Astrocyte (in vitro differentiated cells and primary cell): ENCODE results near the gene CADM4. TPM values are rescaled to one million over a fixed set of nuclear protein-coding genes. Genes with fewer than 3 reads are reported as not detected.
"Not testable (repeated sequence)": the region's sequence is repeated elsewhere in the genome, so short reads cannot be mapped to it uniquely, and the experiment has no call there.

Source experiments
- DNase-seq: peaks from one replicate; pipeline ENCODE4 v3.0.0-alpha.2; 2010; ENCODE audit warnings: low read depth
- FAIRE-seq: peaks from 2 replicates; lab custom pipeline; 2011; peaks lifted over from hg19 to GRCh38; lab: Jason Lieb, UNC
- H2AFZ ChIP-seq: 2 replicates; pipeline ENCODE4 v1.6.0; 2012; ENCODE audit warnings: low read depth, low read length, inconsistent platforms
- H3K27ac ChIP-seq: 2 replicates; pipeline ENCODE4 v1.5.1; 2011; ENCODE audit warnings: low read depth, low read length, inconsistent platforms
- H3K27me3 ChIP-seq: 2 replicates; pipeline ENCODE4 v1.6.0; 2011; ENCODE audit warnings: low read length, inconsistent platforms; ENCODE audit not compliant: insufficient read depth
- H3K36me3 ChIP-seq: 2 replicates; pipeline ENCODE4 v1.5.1; 2011; ENCODE audit warnings: low read length, inconsistent platforms; ENCODE audit not compliant: insufficient read depth
- H3K4me1 ChIP-seq: 2 replicates; pipeline ENCODE4 v1.5.1; 2011; ENCODE audit warnings: low read length, inconsistent platforms; ENCODE audit not compliant: insufficient read depth
- H3K4me2 ChIP-seq: 2 replicates; pipeline ENCODE4 v1.6.0; 2012; ENCODE audit warnings: low read length, inconsistent platforms
- H3K4me3 ChIP-seq: 2 replicates; pipeline ENCODE4 v1.5.1; 2011; ENCODE audit warnings: low read depth, mild to moderate bottlenecking, low read length, inconsistent platforms; ENCODE audit not compliant: insufficient read depth
- H3K79me2 ChIP-seq: 2 replicates; pipeline ENCODE4 v1.6.0; 2012; ENCODE audit warnings: mild to moderate bottlenecking, low read length, inconsistent platforms; ENCODE audit not compliant: insufficient read depth
- H3K9ac ChIP-seq: 2 replicates; pipeline ENCODE4 v1.6.0; 2012; ENCODE audit warnings: mild to moderate bottlenecking, low read length, inconsistent platforms
- H3K9me3 ChIP-seq: 2 replicates; pipeline ENCODE4 v1.5.1; 2012; ENCODE audit warnings: low read depth, mild to moderate bottlenecking, low read length, inconsistent platforms; ENCODE audit not compliant: insufficient read depth
- H4K20me1 ChIP-seq: 2 replicates; pipeline ENCODE4 v1.6.0; 2012; ENCODE audit warnings: low read length, inconsistent platforms; ENCODE audit not compliant: insufficient read depth
- H3K27ac Mint-ChIP-seq: one replicate; pipeline ENCODE4 v1.8.0; 2021; ENCODE audit warnings: mild to moderate bottlenecking, mixed read lengths; ENCODE audit not compliant: unreplicated experiment
- H3K27me3 Mint-ChIP-seq: one replicate; pipeline ENCODE4 v1.8.0; 2021; ENCODE audit warnings: low read depth, mixed read lengths; ENCODE audit not compliant: unreplicated experiment
- H3K36me3 Mint-ChIP-seq: one replicate; pipeline ENCODE4 v1.8.0; 2021; ENCODE audit warnings: low read depth, mixed read lengths; ENCODE audit not compliant: unreplicated experiment
- H3K4me1 Mint-ChIP-seq: one replicate; pipeline ENCODE4 v1.8.0; 2021; ENCODE audit warnings: low read depth, mixed read lengths; ENCODE audit not compliant: unreplicated experiment
- H3K4me3 Mint-ChIP-seq: one replicate; pipeline ENCODE4 v1.8.0; 2021; ENCODE audit warnings: mild to moderate bottlenecking, moderate library complexity, mixed read lengths; ENCODE audit not compliant: unreplicated experiment
- H3K9me3 Mint-ChIP-seq: one replicate; pipeline ENCODE4 v1.8.0; 2021; ENCODE audit warnings: mild to moderate bottlenecking, mixed read lengths; ENCODE audit not compliant: unreplicated experiment
- CTCF ChIP-seq: IDR thresholded peaks from 2 replicates; pipeline ENCODE4 v1.5.1; 2011; ENCODE audit warnings: low read depth, mild to moderate bottlenecking, inconsistent platforms, low read length, moderate library complexity; ENCODE audit not compliant: insufficient read depth
- EZH2 ChIP-seq: IDR thresholded peaks from 2 replicates; pipeline ENCODE4 v1.6.1; 2012; ENCODE audit warnings: mild to moderate bottlenecking, low read length, inconsistent platforms; ENCODE audit not compliant: insufficient read depth
- total RNA-seq: library from RNA; stranded (reverse); gene quantifications from 2 replicates; pipeline ENCODE4 v1.2.1, GENCODE V29; 2021

CADM4 gene
- total RNA-seq, 1 donor from 2014 or later = 52.1 TPM

GRCh38 chr19:43638214-43638994 lies 1.2 kb downstream of the CADM4 start:
- no peaks in the 10 kb centered on the region for H3K9me3 ChIP-seq
- no peaks in the 10 kb centered on the region for H3K79me2 ChIP-seq
- H3K27me3 ChIP-seq = peaks cover 14% of the 10 kb centered on the region
- H3K4me1 ChIP-seq = peaks cover 26% of the 10 kb centered on the region
- Mint-ChIP-seq H3K9me3 (peaks cover 3% of the 10 kb centered on the region), H3K4me3 (peak overlapping the region; percentile 93), H3K27ac (no peak overlapping the region), H3K36me3 (no peaks in the 10 kb centered on the region), H3K27me3 (peaks cover 8% of the 10 kb centered on the region), H3K4me1 (peaks cover 7% of the 10 kb centered on the region)
- no peak overlapping the region for H3K4me3 ChIP-seq
- H3K36me3 ChIP-seq = no peaks in the 10 kb centered on the region
- H2AFZ ChIP-seq = peak overlapping the region; percentile 1
- no peak overlapping the region for H3K27ac ChIP-seq
- FAIRE-seq = no peak
- DNase-seq = no peak
- H3K4me2 ChIP-seq = peak overlapping the region; percentile 74
- H3K9ac ChIP-seq = peak overlapping the region; percentile 43
- peaks cover 8% of the 10 kb centered on the region for H4K20me1 ChIP-seq
- TF ChIP-seq CTCF (no peak), EZH2 (peak; percentile 5)

GRCh38 chr19:43636121-43636683 lies 3.4 kb downstream of the CADM4 start:
- DNase-seq (peak; percentile 27), FAIRE-seq (no peak)
- H3K27ac ChIP-seq = peak overlapping the region; percentile 7
- H3K4me3 ChIP-seq = no peak overlapping the region
- peaks cover 2% of the 10 kb centered on the region for H3K27me3 Mint-ChIP-seq
- H3K4me1 Mint-ChIP-seq = peaks cover 7% of the 10 kb centered on the region
- peak overlapping the region; percentile 95 for H3K27ac Mint-ChIP-seq
- no peaks in the 10 kb centered on the region for H3K79me2 ChIP-seq
- H3K9me3 ChIP-seq = no peaks in the 10 kb centered on the region
- TF ChIP-seq CTCF (no peak), EZH2 (no peak)
- peak overlapping the region; percentile 45 for H3K4me3 Mint-ChIP-seq
- H4K20me1 ChIP-seq = peaks cover 8% of the 10 kb centered on the region
- no peak overlapping the region for H2AFZ ChIP-seq
- peaks cover 26% of the 10 kb centered on the region for H3K4me1 ChIP-seq
- no peaks in the 10 kb centered on the region for H3K36me3 ChIP-seq
- no peaks in the 10 kb centered on the region for H3K36me3 Mint-ChIP-seq
- H3K4me2 ChIP-seq = peak overlapping the region; percentile 76
- peaks cover 3% of the 10 kb centered on the region for H3K9me3 Mint-ChIP-seq
- peaks cover 14% of the 10 kb centered on the region for H3K27me3 ChIP-seq
- no peak overlapping the region for H3K9ac ChIP-seq

GRCh38 chr19:43635561-43635940 lies 4.1 kb downstream of the CADM4 start:
- not testable (repeated sequence) for H3K9me3 ChIP-seq, H4K20me1 ChIP-seq, H3K36me3 Mint-ChIP-seq, FAIRE-seq, H3K36me3 ChIP-seq, H3K79me2 ChIP-seq, H3K27me3 Mint-ChIP-seq, DNase-seq, H3K27ac ChIP-seq, H3K9me3 Mint-ChIP-seq, H3K4me1 Mint-ChIP-seq, H3K4me3 ChIP-seq
- Histone ChIP-seq H3K4me1 (peaks cover 26% of the 10 kb centered on the region), H2AFZ (peak overlapping the region; percentile 61), H3K9ac (peak overlapping the region; percentile 17), H3K4me2 (peak overlapping the region; percentile 76), H3K27me3 (peaks cover 14% of the 10 kb centered on the region)
- Mint-ChIP-seq H3K27ac (peak overlapping the region; percentile 95), H3K4me3 (peak overlapping the region; percentile 80)
